GM12891 (cell line): ENCODE results near the gene MINDY1. TPM values are rescaled to one million over a fixed set of nuclear protein-coding genes. Genes with fewer than 3 reads are reported as not detected.

ENCODE experiments used
- DNase-seq: peaks from one replicate; pipeline ENCODE4 v3.0.0; 2011; ENCODE audit warnings: low spot score; ENCODE audit not compliant: insufficient read length
- FAIRE-seq: peaks from 2 replicates; lab custom pipeline; 2011; peaks lifted over from hg19 to GRCh38; lab: Jason Lieb, UNC
- PAX5 ChIP-seq: IDR thresholded peaks from 2 replicates; pipeline ENCODE4 v1.6.1; 2011; ENCODE audit warnings: low read length, moderate library complexity, mild to moderate bottlenecking; ENCODE audit not compliant: insufficient read depth, severe bottlenecking
- POLR2A ChIP-seq: IDR thresholded peaks from 2 replicates; pipeline ENCODE4 v1.6.1; 2011; ENCODE audit warnings: low read depth, low read length, control low read depth
- POLR2AphosphoS5 ChIP-seq: IDR thresholded peaks from 2 replicates; pipeline ENCODE4 v1.6.1; 2011; ENCODE audit warnings: low read depth, low read length, control low read depth
- POU2F2 ChIP-seq: IDR thresholded peaks from 2 replicates; pipeline ENCODE4 v1.6.1; 2011; ENCODE audit warnings: low read depth, mild to moderate bottlenecking, control low read depth, low read length, moderate library complexity
- SPI1 ChIP-seq: IDR thresholded peaks from 2 replicates; pipeline ENCODE4 v1.6.1; 2011; ENCODE audit warnings: low read depth, low read length, control low read depth
- TAF1 ChIP-seq: IDR thresholded peaks from 2 replicates; pipeline ENCODE4 v1.6.1; 2011; ENCODE audit warnings: low read depth, low read length, control low read depth
- polyA plus RNA-seq: library from polyadenylated mRNA; unstranded; fragments of >200 nt; gene quantifications from one replicate; pipeline ENCODE4 v1.2.1, GENCODE V29; 2012; ENCODE audit warnings: low read depth, missing spikeins, inconsistent platforms; ENCODE audit not compliant: missing spikeins

Gene MINDY1, protein sequence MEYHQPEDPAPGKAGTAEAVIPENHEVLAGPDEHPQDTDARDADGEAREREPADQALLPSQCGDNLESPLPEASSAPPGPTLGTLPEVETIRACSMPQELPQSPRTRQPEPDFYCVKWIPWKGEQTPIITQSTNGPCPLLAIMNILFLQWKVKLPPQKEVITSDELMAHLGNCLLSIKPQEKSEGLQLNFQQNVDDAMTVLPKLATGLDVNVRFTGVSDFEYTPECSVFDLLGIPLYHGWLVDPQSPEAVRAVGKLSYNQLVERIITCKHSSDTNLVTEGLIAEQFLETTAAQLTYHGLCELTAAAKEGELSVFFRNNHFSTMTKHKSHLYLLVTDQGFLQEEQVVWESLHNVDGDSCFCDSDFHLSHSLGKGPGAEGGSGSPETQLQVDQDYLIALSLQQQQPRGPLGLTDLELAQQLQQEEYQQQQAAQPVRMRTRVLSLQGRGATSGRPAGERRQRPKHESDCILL
- polyA plus RNA-seq = 4.9 TPM

DNA sequence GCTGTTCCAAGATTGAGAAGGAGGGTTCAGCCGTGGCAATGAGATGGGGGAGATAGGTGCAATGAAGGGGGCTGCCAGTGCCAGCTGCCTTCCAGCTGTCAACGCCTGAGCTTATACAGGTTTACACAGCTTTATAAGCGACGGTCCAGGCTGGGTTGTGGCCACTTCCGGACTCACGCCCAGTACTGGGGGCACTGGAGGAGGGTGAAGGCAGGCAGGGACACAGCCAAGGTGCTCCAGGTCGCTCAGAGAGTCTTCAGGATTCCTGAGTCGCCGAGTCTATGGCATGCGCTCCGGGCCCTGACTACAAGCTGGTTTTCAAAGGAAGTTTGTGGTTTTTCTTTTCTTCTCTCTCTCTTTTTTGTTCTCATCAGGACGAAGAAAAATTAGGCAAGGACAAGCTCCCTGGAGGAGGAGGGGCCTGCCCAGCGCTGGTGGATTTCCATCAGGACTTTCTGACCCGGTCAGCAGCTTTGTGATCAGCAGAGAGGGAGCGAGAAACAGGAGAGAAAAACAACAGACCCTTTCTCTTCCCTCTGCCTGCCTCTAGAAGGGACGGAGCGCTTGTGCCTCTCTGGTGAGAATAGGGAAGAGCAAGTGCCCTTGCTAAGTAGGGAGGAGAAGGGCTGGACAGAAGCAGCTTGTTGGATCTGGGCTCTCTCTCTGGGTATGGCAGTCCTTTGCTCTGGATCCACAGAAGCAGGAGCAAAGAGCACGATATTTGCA, at the start of gene MINDY1:
MINDY1 (minus strand) TSS at position 576 of the 726 bp plus-strand sequence. CDS start 4,285 bp downstream, outside the sequence.
- TF ChIP-seq SPI1 (peak; percentile 47), POU2F2 (no peak), POLR2A (no peak), TAF1 (no peak; the same call in 1 of the 2 replicates), PAX5 (no peak)
- no peak for DNase-seq
- peak; percentile 9 for FAIRE-seq

DNA sequence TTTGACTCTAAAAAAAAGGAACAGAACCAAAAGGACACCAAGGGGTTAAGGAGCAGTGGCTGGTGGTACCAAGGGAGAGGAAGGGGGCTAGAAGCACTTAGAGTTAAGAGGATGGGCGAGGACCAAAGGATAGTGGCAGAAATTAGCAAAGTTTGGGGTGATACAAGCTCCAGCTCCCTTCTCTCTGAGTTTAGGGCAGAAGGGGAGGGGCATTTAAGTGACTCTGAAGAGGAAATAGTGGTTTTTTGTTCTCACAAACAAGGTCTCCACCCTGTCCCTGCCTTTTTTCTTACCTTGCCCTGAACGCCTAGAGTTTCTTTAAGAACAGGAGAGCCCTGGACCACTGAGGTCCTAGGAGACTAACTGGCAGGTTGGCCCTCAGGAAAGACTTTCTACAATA, 49.4 kb upstream of the MINDY1 start:
- TF ChIP-seq POLR2A (peak; percentile 30; the same call in 1 of the 2 replicates), SPI1 (no peak)
- DNase-seq (no peak), FAIRE-seq (no peak)

DNA sequence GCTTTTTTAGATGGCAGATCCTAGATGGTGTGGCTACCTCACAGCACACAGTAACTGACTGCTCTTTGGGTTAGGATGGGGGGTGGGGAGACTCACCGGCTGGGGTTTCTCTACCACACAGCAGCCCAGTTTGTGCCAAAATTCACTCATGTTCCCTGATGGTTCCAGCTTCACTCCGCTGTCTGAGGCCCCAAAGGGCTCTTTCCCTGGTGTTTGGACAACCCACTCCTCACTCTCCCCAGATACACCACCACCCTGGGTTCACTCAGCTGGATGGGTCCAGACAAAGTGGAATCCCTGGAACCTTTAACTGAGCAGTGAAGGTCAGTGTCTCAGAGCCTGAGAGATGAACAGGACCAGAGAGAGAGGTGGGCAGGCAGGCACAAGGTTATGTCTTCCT, 48.9 kb upstream of the MINDY1 start:
- DNase-seq (no peak), FAIRE-seq (no peak)
- no peak; the same call in 1 of the 2 replicates for TF ChIP-seq POLR2AphosphoS5
- TF ChIP-seq PAX5 = no peak
- no peak for TF ChIP-seq POU2F2
- no peak for TF ChIP-seq TAF1
- no peak for TF ChIP-seq SPI1
- TF ChIP-seq POLR2A = no peak

DNA sequence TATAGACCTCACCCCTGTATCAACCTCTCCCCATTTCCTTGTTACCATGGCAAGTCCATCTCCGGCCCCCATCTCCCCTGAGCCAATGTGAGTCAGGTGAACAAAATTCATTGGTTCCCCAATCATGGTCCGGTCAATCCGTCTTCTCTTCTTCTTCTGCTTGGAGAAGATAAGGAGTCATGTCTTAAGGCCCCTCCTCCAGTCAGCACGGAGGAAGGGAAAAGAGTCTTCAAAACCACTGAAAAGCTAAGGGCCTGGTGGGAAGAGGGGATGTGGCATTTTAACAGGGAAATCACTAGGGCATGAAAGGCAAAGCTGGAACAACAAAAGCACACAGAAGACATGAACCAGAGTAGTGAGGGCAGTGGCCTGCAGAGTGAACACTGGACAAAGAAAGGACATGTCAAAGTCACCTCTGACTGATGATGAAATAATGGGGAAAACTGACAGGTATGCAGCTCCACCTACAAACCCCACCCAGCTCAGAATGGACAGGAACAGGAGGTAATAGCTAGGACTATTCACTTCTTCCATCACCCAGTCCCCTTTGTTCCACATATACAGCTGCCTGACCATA, 48.4 kb upstream of the MINDY1 start:
- FAIRE-seq (no peak), DNase-seq (no peak)
- TF ChIP-seq PAX5 = no peak
- no peak for TF ChIP-seq POLR2AphosphoS5
- no peak for TF ChIP-seq TAF1
- no peak for TF ChIP-seq SPI1
- TF ChIP-seq POLR2A = no peak
- TF ChIP-seq POU2F2 = no peak

DNA sequence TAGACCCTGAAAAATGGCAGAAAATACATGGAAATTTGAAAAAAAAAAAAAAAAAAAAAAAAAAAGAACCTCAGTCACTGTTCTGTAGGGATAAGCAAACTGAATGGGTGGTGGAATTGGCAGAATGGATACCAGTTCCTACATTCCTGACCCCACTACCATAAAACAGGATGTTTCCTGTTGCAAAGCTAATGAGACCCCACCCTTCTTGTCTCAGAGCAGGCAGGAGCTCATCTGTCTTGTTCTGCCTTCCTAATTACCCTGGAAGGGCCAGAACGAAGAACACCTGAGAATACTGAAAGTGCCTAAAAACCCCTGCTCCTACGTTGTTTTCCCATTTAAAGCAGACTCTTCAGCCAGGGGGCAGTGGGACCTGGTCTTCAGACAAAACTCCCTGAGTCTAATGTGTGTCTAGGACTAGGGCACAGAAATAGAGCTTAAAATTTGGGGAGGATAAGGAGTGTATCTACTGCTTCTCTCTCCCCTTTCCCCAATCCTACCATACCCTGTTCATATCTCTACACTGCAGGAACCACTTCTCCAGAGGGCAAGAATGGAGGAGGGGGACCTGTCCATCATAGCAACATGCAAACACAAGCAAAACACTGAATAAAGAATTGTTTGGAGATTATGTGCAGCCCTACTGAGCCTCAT, 44.8 kb upstream of the MINDY1 start:
- FAIRE-seq = no peak
- no peak for DNase-seq
- TF ChIP-seq PAX5 (no peak), POLR2AphosphoS5 (peak; percentile 62), SPI1 (no peak), POU2F2 (0 out of 2 replicates have a peak, but pooled peaks have one; percentile 9), TAF1 (no peak), POLR2A (peak; percentile 59)

DNA sequence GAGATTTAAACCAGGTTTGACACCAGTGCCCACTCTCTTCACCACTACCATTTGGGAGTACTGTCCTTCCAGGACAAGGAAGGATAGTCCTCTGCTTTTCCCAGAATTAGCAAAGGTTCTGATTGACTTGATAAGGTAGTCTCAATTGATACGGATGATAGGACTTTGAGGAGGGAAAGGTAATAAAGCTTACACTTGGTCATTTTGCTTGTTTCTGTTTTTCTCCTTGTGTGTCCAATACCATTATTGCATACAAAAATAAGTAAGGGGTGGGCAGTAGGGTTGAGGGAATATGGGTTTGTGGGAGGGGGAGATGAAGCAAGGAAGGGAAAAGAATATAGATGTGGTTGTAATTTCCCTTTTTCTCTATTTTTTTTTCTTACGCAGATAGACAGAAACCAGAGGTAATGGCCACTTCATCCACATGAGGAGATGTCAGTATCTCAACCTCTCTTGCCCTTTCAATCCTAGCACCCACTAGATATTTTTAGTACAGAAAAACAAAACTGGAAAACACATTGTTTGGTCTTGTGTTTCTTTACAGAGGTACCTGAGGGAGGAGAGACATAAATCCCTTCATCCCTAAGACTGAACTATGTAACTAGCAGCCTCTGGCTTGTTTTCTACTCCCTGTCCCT, 43.5 kb upstream of the MINDY1 start:
- TF ChIP-seq PAX5 = no peak
- TF ChIP-seq POLR2A = peak; percentile 51; the same call in 1 of the 2 replicates
- no peak for DNase-seq
- FAIRE-seq = no peak

DNA sequence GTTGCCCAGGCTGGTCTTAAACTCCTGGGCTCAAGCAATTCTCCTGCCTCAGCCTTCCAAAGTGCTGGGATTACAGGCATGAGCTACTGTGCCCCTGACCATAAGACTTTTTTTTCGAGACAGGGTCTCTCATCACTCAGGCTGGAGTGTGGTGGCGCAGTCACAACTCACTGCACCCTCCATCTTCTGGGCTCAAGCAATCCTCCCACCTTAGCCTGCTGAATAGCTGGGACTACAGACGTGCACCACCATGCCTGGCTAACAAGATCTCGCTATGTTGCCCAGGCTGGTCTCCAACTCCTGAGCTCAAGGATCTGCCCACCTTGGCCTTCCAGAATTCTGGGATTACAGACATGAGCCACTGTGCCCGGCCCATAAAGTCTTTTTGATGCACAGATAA, 42.8 kb upstream of the MINDY1 start:
- DNase-seq (no peak), FAIRE-seq (no peak)
- TF ChIP-seq POLR2AphosphoS5 = peak; percentile 57; the same call in 1 of the 2 replicates
- no peak for TF ChIP-seq SPI1
- no peak for TF ChIP-seq TAF1

DNA sequence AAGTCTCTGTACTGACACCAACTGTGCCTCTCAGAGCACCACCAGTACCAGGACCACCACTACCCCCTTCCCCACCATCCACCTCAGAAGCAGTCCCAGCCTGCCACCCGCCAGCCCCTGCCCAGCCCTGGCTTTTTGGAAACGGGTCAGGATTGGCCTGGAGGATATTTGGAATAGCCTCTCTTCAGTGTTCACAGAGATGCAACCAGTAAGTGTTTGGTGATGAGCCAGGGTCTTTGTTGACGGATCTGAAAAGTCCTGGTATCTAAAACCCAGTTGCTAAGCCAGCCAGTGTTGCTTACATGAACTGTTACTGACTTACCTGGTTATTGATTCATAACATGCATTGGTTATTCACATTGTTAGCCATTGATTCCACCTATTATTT, 41.9 kb upstream of the MINDY1 start:
- TF ChIP-seq POLR2A (no peak; the same call in 1 of the 2 replicates), POU2F2 (no peak), TAF1 (no peak), SPI1 (no peak), POLR2AphosphoS5 (no peak), PAX5 (no peak)
- FAIRE-seq (no peak), DNase-seq (no peak)

DNA sequence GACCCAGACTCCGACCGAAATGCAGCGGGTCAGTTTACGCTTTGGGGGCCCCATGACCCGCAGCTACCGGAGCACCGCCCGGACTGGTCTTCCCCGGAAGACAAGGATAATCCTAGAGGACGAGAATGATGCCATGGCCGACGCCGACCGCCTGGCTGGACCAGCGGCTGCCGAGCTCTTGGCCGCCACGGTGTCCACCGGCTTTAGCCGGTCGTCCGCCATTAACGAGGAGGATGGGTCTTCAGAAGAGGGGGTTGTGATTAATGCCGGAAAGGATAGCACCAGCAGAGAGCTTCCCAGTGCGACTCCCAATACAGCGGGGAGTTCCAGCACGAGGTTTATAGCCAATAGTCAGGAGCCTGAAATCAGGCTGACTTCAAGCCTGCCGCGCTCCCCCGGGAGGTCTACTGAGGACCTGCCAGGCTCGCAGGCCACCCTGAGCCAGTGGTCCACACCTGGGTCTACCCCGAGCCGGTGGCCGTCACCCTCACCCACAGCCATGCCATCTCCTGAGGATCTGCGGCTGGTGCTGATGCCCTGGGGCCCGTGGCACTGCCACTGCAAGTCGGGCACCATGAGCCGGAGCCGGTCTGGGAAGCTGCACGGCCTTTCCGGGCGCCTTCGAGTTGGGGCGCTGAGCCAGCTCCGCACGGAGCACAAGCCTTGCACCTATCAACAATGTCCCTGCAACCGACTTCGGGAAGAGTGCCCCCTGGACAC, 41.4 kb upstream of the MINDY1 start:
- DNase-seq = peak; percentile 67
- peak; percentile 71 for FAIRE-seq
- TF ChIP-seq POLR2AphosphoS5 (peak; percentile 63), TAF1 (no peak), POLR2A (0 out of 2 replicates have a peak, but pooled peaks have one; percentile 23), SPI1 (no peak), PAX5 (no peak), POU2F2 (no peak)
